Uterus (tissue), 4 donors: ENCODE data around the gene PRC1. TPM values are rescaled to one million over a fixed set of nuclear protein-coding genes. Genes with fewer than 3 reads are reported as not detected.

ENCODE experiments used
- DNase-seq, 2 donors: peaks; one replicate each; pipeline ENCODE4 v3.0.0-alpha.2; 2019 to 2020
- H3K27ac ChIP-seq, 2 donors: fragments of 200-600 bp; sonication (generic); 1 replicate in 1 of 2; 2 replicates in 1 of 2; pipeline ENCODE4 v1.5.1; 2016 to 2018
- H3K27me3 ChIP-seq, 2 donors: fragments of 200-600 bp; sonication (generic); one replicate each; pipeline ENCODE4 v1.5.1; 2018 to 2019; ENCODE audit warnings: control low read depth in 1 of 2
- H3K36me3 ChIP-seq, 2 donors: fragments of 200-600 bp; sonication (generic); one replicate each; pipeline ENCODE4 v1.5.1; 2019; ENCODE audit warnings: control low read depth in 1 of 2
- H3K4me1 ChIP-seq, 2 donors: fragments of 200-600 bp; sonication (generic); one replicate each; pipeline ENCODE4 v1.5.1; 2018 to 2019; ENCODE audit warnings: control low read depth in 1 of 2
- H3K4me3 ChIP-seq, 2 donors: fragments of 200-600 bp; sonication (generic); 1 replicate in 1 of 2; 2 replicates in 1 of 2; pipeline ENCODE4 v1.5.1; 2018 to 2019; ENCODE audit warnings: mild to moderate bottlenecking in 1 of 2
- H3K9me3 ChIP-seq, 2 donors: fragments of 200-600 bp; sonication (generic); one replicate each; pipeline ENCODE4 v1.5.1; 2019; ENCODE audit warnings: control low read depth in 1 of 2
- POLR2A ChIP-seq, 2 donors: fragments of 450-650 bp; IDR thresholded peaks; one replicate each; pipeline ENCODE4 v1.6.1; 2016; ENCODE audit warnings: antibody characterized with exemption in 2 of 2, mild to moderate bottlenecking in 1 of 2, moderate library complexity in 1 of 2
- intact Hi-C: fragments of 100-400 bp; cut with DNase I; formaldehyde crosslinking; loops from one replicate; pipeline ENCODE4 v1.15.1; 2023; ENCODE audit warnings: low total_unique reads
- total RNA-seq, 4 donors: library from RNA; depleted of rRNA in 3 of 4; stranded (reverse); fragments of >200 nt in 3 of 4; gene quantifications; one replicate each; pipeline versions ENCODE4 v1.1.0 to v1.2.4, GENCODE V29; 2014 to 2023
- TF ChIP-seq, protein P1 (sequence below), 4 experiments: fragments of 200-600 bp in 2 of 4; fragments of 450-650 bp in 2 of 4; sonication (generic) in 2 of 4; IDR thresholded peaks; one replicate each; pipeline ENCODE4 v1.5.1; 2016 to 2019; ENCODE audit warnings: antibody characterized with exemption in 4 of 4, mild to moderate bottlenecking in 2 of 4, moderate library complexity in 1 of 4
- donor health status: DM: yes; HTN: yes; CAD: no.

PRC1 gene
- total RNA-seq, 4 donors from 2014 or later = 7.1 to 95.0 (median 9.4) TPM; not detected in 1

DNA sequence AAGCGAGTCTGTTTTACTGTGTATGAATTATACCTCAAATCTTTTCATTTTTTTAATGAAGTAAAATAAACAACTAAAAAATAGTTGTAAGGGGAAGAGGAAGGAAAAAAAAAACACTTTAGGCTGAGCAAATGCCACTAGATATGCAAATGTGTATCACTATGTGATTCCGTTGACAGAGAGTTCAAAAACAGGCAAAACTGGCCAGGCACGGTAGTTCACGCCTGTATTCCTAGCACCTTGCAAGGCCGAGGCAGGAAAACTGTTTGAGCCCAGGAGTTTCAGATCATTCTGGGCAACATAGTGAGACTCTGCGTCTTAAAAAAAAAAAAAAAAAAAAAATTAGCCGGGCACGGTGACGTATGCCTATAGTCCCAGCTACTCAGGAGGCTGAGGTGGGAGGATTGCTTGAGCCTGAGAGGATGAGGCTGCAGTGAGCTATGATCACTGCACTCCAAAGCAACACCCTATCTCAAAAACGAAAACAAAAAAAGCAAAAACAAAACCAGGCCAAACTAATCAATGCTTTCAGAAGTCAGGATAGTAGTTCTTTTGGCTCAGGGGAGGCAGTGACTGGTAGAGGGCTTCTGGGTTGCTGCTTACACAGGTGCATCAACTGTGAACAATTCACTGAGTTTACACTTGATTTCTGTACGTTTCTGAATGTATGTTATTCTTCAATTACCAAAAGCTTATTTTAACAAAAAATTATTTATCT, 7.4 kb downstream of the PRC1 start:
- H3K4me1 ChIP-seq = no peaks in the 10 kb centered on the region
- no peaks in the 10 kb centered on the region for H3K36me3 ChIP-seq
- no peak overlapping the region for H3K27ac ChIP-seq
- no peak overlapping the region for H3K4me3 ChIP-seq
- no peak for DNase-seq
- H3K27me3 ChIP-seq = no peaks in the 10 kb centered on the region
- intact Hi-C loops = no loop called here
- no peak for TF ChIP-seq POLR2A (IDR thresholded peaks at IDR 0.05)
- TF ChIP-seq, protein P1, sequence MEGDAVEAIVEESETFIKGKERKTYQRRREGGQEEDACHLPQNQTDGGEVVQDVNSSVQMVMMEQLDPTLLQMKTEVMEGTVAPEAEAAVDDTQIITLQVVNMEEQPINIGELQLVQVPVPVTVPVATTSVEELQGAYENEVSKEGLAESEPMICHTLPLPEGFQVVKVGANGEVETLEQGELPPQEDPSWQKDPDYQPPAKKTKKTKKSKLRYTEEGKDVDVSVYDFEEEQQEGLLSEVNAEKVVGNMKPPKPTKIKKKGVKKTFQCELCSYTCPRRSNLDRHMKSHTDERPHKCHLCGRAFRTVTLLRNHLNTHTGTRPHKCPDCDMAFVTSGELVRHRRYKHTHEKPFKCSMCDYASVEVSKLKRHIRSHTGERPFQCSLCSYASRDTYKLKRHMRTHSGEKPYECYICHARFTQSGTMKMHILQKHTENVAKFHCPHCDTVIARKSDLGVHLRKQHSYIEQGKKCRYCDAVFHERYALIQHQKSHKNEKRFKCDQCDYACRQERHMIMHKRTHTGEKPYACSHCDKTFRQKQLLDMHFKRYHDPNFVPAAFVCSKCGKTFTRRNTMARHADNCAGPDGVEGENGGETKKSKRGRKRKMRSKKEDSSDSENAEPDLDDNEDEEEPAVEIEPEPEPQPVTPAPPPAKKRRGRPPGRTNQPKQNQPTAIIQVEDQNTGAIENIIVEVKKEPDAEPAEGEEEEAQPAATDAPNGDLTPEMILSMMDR (IDR thresholded peaks at IDR 0.05) = no peak
- no peaks in the 10 kb centered on the region for H3K9me3 ChIP-seq

DNA sequence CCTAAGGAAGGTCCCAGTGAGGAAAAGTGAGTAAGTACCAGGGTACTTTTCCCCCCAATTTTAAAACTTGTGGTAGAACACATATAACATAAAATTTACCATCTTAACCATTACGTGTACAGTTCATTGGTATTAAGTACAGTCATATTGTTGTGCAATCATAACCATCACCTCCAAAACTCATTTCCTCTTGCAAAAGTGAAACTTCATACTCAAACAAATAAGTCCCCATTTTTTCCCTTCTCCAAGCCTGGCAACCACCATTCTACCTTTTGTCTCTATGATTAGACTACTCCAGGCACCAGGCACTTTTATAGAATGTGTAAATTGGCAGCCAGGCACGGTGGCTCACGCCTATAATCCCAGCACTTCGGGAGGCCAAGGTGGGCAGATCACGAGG, 12.2 kb downstream of the PRC1 start:
- no peak for TF ChIP-seq POLR2A (IDR thresholded peaks at IDR 0.05)
- TF ChIP-seq, protein P1 (IDR thresholded peaks at IDR 0.05) = no peak
- DNase-seq = no peak
- Histone ChIP-seq H3K27me3 (no peaks in the 10 kb centered on the region), H3K4me1 (no peaks in the 10 kb centered on the region), H3K27ac (no peak overlapping the region), H3K36me3 (no peaks in the 10 kb centered on the region), H3K4me3 (no peak overlapping the region), H3K9me3 (no peaks in the 10 kb centered on the region)
- intact Hi-C loops = no loop called here

DNA sequence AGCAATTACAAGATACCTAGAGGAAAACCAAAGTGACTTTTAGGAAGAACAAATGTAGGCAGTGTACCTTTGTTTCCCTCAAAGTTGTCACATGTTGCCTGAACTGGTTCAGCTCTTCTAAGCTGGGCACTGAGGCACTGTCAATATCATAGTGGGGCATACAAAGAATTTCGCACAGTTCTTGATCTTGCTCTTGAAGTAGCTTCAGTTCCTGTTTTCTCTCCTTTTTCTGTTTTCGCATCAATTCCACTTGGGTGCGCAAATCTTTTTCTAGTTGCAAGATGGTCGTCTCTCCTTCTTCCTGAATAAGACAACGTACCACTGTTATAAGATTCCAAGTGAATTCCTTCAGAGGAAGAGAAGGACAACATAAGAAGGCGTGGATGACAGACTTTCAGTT, 12.7 kb downstream of the PRC1 start:
- no peak for DNase-seq
- H3K27me3 ChIP-seq = no peaks in the 10 kb centered on the region
- H3K4me3 ChIP-seq = no peak overlapping the region
- no peak for TF ChIP-seq POLR2A (IDR thresholded peaks at IDR 0.05)
- TF ChIP-seq, protein P1 (IDR thresholded peaks at IDR 0.05) = no peak
- H3K4me1 ChIP-seq = no peaks in the 10 kb centered on the region
- no peak overlapping the region for H3K27ac ChIP-seq
- no peaks in the 10 kb centered on the region for H3K9me3 ChIP-seq
- intact Hi-C loops = no loop called here
- no peaks in the 10 kb centered on the region for H3K36me3 ChIP-seq

DNA sequence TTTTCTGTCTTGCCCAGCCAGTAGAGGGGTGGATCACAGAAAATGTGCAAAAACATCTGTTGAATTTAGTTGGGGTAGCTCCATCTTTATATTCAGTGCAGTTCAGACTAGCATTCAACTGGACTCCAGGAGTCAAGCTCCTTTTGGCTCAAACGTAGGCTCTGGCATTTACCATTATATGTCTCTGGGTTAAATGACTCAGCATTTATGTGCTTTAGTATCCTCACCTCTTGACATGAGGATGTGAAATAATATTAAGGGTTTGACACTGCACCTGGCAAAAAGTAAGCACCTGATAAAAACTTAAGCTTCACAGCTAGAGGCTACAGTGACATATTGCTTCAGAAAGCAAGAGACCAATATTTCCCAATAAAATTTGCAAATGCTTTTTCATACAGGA, 14.8 kb downstream of the PRC1 start:
- DNase-seq = no peak
- TF ChIP-seq POLR2A (IDR thresholded peaks at IDR 0.05) = no peak
- TF ChIP-seq, protein P1 (IDR thresholded peaks at IDR 0.05) = no peak
- intact Hi-C loops = no loop called here
- H3K27me3 ChIP-seq = no peaks in the 10 kb centered on the region
- no peaks in the 10 kb centered on the region for H3K36me3 ChIP-seq
- no peak overlapping the region for H3K4me3 ChIP-seq
- H3K4me1 ChIP-seq = no peaks in the 10 kb centered on the region
- H3K9me3 ChIP-seq = no peaks in the 10 kb centered on the region
- no peak overlapping the region for H3K27ac ChIP-seq

DNA sequence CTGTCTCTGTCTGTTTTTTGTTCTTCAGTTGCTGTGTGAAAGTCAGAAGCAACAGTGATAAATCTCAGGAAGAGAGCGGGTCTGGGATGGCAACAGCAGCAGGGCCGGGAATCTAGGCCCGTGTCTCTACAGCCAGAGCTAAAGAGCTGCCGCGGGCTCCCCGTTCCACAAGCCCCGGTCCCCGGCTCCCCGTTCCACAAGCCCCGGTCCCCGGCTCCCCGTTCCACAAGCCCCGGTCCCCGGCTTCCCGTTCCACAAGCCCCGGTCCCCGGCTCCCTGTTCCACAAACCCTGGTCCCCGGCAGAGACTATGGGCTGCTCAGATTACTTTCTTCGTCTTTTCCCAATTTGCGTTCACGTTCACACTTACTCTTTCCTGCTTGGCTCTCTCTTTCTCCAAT, 20.1 kb downstream of the PRC1 start:
- no peak for DNase-seq
- Histone ChIP-seq H3K27ac (no peak overlapping the region), H3K36me3 (no peaks in the 10 kb centered on the region), H3K27me3 (no peaks in the 10 kb centered on the region), H3K4me1 (no peaks in the 10 kb centered on the region), H3K4me3 (no peak overlapping the region), H3K9me3 (no peaks in the 10 kb centered on the region)
- TF ChIP-seq, protein P1 (IDR thresholded peaks at IDR 0.05) = no peak
- TF ChIP-seq POLR2A (IDR thresholded peaks at IDR 0.05) = no peak
- intact Hi-C loops = no loop called here
